A549 treated with Mapracorat at 1 μM for 4 hours (cell line): ENCODE measurements around the gene CD300LB. TPM values are rescaled to one million over a fixed set of nuclear protein-coding genes. Genes with fewer than 3 reads are reported as not detected.

Source experiments
- total RNA-seq: library from RNA; stranded (reverse); fragments of 200-300 nt; extraction: Qiagen RNA extraction; gene quantifications from 5 replicates; pipeline ENCODE4 v1.2.3, GENCODE V29; 2022

Gene CD300LB
- total RNA-seq: 0.07 to 0.11 TPM in 2 of 5 replicates, not detected in the others

DNA sequence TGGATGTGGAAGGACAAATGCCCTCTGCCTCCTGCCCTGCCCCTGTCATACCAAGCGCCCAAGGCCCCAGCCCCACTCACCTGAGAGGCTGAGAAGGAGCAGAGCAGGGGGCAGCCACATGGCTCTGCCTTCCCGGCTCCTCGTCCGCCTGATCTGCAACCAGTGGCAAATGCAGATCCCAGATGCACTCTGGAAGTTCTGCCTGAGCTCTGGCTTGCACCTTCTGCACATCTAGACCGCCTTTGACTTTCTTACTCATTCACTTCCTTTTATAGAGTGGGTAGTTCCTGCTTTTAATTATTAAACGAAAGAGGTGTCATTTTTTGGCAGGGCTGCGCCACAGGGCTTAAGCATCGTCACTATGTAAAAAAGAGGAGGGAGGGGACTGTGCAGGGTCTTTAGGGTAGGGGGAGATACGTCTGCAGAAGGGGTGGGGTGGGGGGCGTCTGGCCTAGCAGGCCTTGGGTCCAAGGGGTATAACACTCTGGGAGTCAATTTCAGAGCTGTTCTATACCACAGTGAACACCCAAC is at the start of gene CD300LB:
Gene CD300LB (minus strand): TSS at position 245 of the 531 bp plus-strand sequence. CDS start 125 bp downstream, at position 120.

DNA sequence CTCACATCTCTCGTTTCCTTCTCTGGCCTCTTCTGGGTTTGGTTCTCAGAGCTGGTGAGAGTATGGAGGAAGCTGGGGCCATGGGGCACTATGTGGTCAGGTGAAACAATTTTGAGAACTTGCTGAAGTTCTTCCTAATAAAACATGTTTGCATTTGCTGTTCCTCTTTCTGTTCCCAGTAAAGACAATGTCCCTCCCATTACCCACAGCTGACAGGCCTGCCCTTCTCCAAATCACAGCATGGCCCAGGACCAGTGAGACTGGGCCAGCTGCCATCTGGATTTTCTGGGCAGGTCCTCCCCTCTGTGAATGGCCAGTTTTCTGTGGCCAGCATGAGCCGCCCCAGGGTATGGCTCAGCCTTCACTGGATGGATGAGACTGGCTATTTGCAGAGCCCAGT is 36.1 kb upstream of the CD300LB start, which contains the start of gene CD300H:
Gene CD300H (minus strand): TSS at position 113 of the 400 bp plus-strand sequence.

DNA sequence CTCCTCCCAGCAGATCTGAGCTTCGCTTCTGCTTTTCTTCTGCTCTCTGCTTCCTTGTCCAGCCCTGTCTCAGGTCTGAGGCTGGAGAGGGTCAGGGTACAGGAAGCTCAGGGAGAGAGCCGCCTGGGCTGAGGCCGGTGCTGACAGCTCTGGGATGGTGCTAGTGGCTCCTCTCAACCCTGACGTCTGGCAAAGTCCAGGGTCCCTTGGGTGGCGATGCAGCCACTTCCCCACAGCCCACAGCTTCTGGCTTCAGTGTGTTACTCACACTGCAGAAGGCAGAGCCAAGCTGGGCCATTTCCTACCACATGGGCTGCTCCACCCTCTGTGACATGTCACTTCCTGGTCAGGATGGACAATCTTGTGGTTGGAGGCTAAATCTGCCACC is 14.6 kb upstream of the CD300LB start, which contains the start of gene CD300C:
Gene CD300C (minus strand): TSS at position 273 of the 388 bp plus-strand sequence. CDS start 333 bp downstream, outside the sequence.

Other genes with a start within 250 kb of the CD300LB start
- 0.05 to 0.14 TPM (median 0.09 TPM) in 3 of 5 replicates, not detected in the others for gene KIF19, start 205.2 kb downstream of the CD300LB start, total RNA-seq
- 0.08 TPM in 1 of 5 replicates, not detected in the others for gene BTBD17, start 169.6 kb downstream of the CD300LB start, total RNA-seq
- not detected in 5 replicates for gene GPR142, start 164.0 kb downstream of the CD300LB start, total RNA-seq
- gene GPRC5C, start 99.4 kb downstream of the CD300LB start, total RNA-seq: 40.7 to 67.4 TPM (median 60.7 TPM) in 5 replicates
- gene CD300A, start 64.8 kb downstream of the CD300LB start, total RNA-seq: 0.22 TPM in 1 of 5 replicates, not detected in the others
- gene CD300C, start 14.6 kb upstream of the CD300LB start, total RNA-seq: 0.15 to 0.21 TPM (median 0.19 TPM) in 4 of 5 replicates, not detected in the other
- 0.31 to 0.57 TPM in 2 of 5 replicates, not detected in the others for gene CD300H, start 36.0 kb upstream of the CD300LB start, total RNA-seq
- not detected in 5 replicates for gene CD300LD, start 60.8 kb upstream of the CD300LB start, total RNA-seq
- not detected in 5 replicates for gene CD300E, start 92.3 kb upstream of the CD300LB start, total RNA-seq
- gene CD300LF, start 181.4 kb upstream of the CD300LB start, total RNA-seq: not detected in 5 replicates
- gene RAB37, start 205.8 kb upstream of the CD300LB start, total RNA-seq: 0.81 to 1.8 TPM (median 1.1 TPM) in 5 replicates
- 34.4 to 43.9 TPM (median 41.5 TPM) in 5 replicates for gene NHERF1, start 217.2 kb upstream of the CD300LB start, total RNA-seq
- 49.2 to 57.5 TPM (median 55.3 TPM) in 5 replicates for gene NAT9, start 244.9 kb upstream of the CD300LB start, total RNA-seq